Activated B cell treated with CpG ODN at 0.5 μM for 24 hours (primary cell): ENCODE measurements around the gene NFYA. TPM values are rescaled to one million over a fixed set of nuclear protein-coding genes. Genes with fewer than 3 reads are reported as not detected.

Experiments
- ATAC-seq: fragments of 200-7000 bp; cut with Tn5 transposase; one replicate; pipeline ENCODE4 v1.10.0; 2021; ENCODE audit warnings: low read depth, mild to moderate bottlenecking, moderate library complexity
- CTCF ChIA-PET: fragments of 350-600 bp; sonication (Branson Sonifier 250); formaldehyde crosslinking; loops from one replicate; lab custom pipeline; 2021; ENCODE audit warnings: antibody characterized with exemption; lab: Charles Lee
- POLR2A ChIA-PET: fragments of 350-600 bp; sonication (Branson Sonifier 250); formaldehyde crosslinking; loops from one replicate; lab custom pipeline; 2021; ENCODE audit warnings: antibody characterized with exemption; lab: Charles Lee
- DNase-seq: peaks from one replicate; pipeline ENCODE4 v3.0.0; 2022
- H3K27ac Mint-ChIP-seq: one replicate; pipeline ENCODE4 v1.8.0; 2020; ENCODE audit warnings: mixed read lengths
- H3K27me3 Mint-ChIP-seq: one replicate; pipeline ENCODE4 v1.8.0; 2021; ENCODE audit warnings: mixed read lengths
- H3K36me3 Mint-ChIP-seq: one replicate; pipeline ENCODE4 v1.8.0; 2021; ENCODE audit warnings: low read depth, mixed read lengths
- H3K4me1 Mint-ChIP-seq: one replicate; pipeline ENCODE4 v1.8.0; 2021; ENCODE audit warnings: mixed read lengths
- H3K4me3 Mint-ChIP-seq: one replicate; pipeline ENCODE4 v1.8.0; 2020; ENCODE audit warnings: mild to moderate bottlenecking, mixed read lengths
- H3K9me3 Mint-ChIP-seq: one replicate; pipeline ENCODE4 v1.8.0; 2020; ENCODE audit warnings: mixed read lengths
- CTCF ChIP-seq: fragments of 200-600 bp; IDR thresholded peaks from one replicate; pipeline ENCODE4 v1.8.0; 2022; ENCODE audit warnings: antibody characterized with exemption, mild to moderate bottlenecking
- intact Hi-C: fragments of 100-400 bp; cut with micrococcal nuclease; formaldehyde crosslinking; loops from one replicate; pipeline ENCODE4 v1.15.1; 2024
- total RNA-seq: library from RNA; stranded (reverse); gene quantifications from 2 replicates; pipeline ENCODE4 v1.2.3, GENCODE V29; 2022

Gene NFYA
- total RNA-seq, 1 donor from 2014 or later = 35.1 TPM

- H3K4me3 Mint-ChIP-seq = no peak overlapping the region
- ATAC-seq (no peak), DNase-seq (no peak)
- TF ChIP-seq CTCF = no peak
- peaks cover 21% of the 10 kb centered on the region for H3K4me1 Mint-ChIP-seq
- intact Hi-C loops = no loop called here
- no peaks in the 10 kb centered on the region for H3K27me3 Mint-ChIP-seq
- CTCF ChIA-PET = no interaction called here
- POLR2A ChIA-PET = no interaction called here
- H3K36me3 Mint-ChIP-seq = peaks cover 13% of the 10 kb centered on the region
- H3K27ac Mint-ChIP-seq = no peak overlapping the region
- no peaks in the 10 kb centered on the region for H3K9me3 Mint-ChIP-seq
These were observed 18.3 kb upstream of the NFYA start for GRCh38 chr6:41054511-41054910.

GRCh38 chr6:41055149-41055548, 17.6 kb upstream of the NFYA start:
- no peak overlapping the region for H3K27ac Mint-ChIP-seq
- ChIA-PET CTCF (no interaction called here), POLR2A (no interaction called here)
- no peak for TF ChIP-seq CTCF
- H3K4me1 Mint-ChIP-seq = peaks cover 21% of the 10 kb centered on the region
- H3K4me3 Mint-ChIP-seq = no peak overlapping the region
- H3K36me3 Mint-ChIP-seq = peaks cover 19% of the 10 kb centered on the region
- H3K9me3 Mint-ChIP-seq = no peaks in the 10 kb centered on the region
- intact Hi-C loops = no loop called here
- ATAC-seq (no peak), DNase-seq (no peak)
- H3K27me3 Mint-ChIP-seq = no peaks in the 10 kb centered on the region

- ATAC-seq (no peak), DNase-seq (no peak)
- TF ChIP-seq CTCF = no peak
- no peaks in the 10 kb centered on the region for H3K27me3 Mint-ChIP-seq
- H3K36me3 Mint-ChIP-seq = peaks cover 32% of the 10 kb centered on the region
- POLR2A ChIA-PET = interaction anchor here (0.6 kb wide), 2 partner anchors 995 to 1367 kb away, joined by 4 to 6 read pairs; no protein-coding TSS in a partner anchor
- no peak overlapping the region for H3K4me3 Mint-ChIP-seq
- no peaks in the 10 kb centered on the region for H3K9me3 Mint-ChIP-seq
- CTCF ChIA-PET = interaction anchor here (1.0 kb wide), 1 partner anchor 20 kb away, joined by 3 read pairs; no protein-coding TSS in a partner anchor
- H3K27ac Mint-ChIP-seq = no peak overlapping the region
- H3K4me1 Mint-ChIP-seq = peaks cover 13% of the 10 kb centered on the region
- intact Hi-C loops = no loop called here
These were observed 15.8 kb upstream of the NFYA start for GRCh38 chr6:41056768-41057490.

- Mint-ChIP-seq H3K27me3 (no peaks in the 10 kb centered on the region), H3K27ac (no peak overlapping the region), H3K36me3 (peaks cover 47% of the 10 kb centered on the region), H3K4me3 (no peak overlapping the region), H3K9me3 (no peaks in the 10 kb centered on the region), H3K4me1 (peaks cover 3% of the 10 kb centered on the region)
- ATAC-seq (no peak), DNase-seq (no peak)
- POLR2A ChIA-PET = interaction anchor here (0.7 kb wide), 1 partner anchor 14 kb away, joined by 3 read pairs; the partner anchor contains the start of gene NFYA
- TF ChIP-seq CTCF = no peak
- intact Hi-C loops = no loop called here
- CTCF ChIA-PET = no interaction called here
These were observed 14.0 kb upstream of the NFYA start for GRCh38 chr6:41058783-41059181.

- DNase-seq (no peak), ATAC-seq (no peak)
- Mint-ChIP-seq H3K9me3 (no peaks in the 10 kb centered on the region), H3K4me1 (peaks cover 3% of the 10 kb centered on the region), H3K4me3 (no peak overlapping the region), H3K27ac (no peak overlapping the region), H3K27me3 (no peaks in the 10 kb centered on the region), H3K36me3 (peaks cover 55% of the 10 kb centered on the region)
- intact Hi-C loops = no loop called here
- TF ChIP-seq CTCF = no peak
- POLR2A ChIA-PET = no interaction called here
- CTCF ChIA-PET = no interaction called here
These were observed 13.2 kb upstream of the NFYA start for GRCh38 chr6:41059556-41059955.
